ACC112 (cell line): ENCODE results near the gene SH2D4B.

Experiments used
- H2AFZ ChIP-seq: fragments of 200-600 bp; sonication (generic); one replicate; pipeline ENCODE4 v1.6.0; 2017; ENCODE audit warnings: antibody characterized with exemption, low read length; ENCODE audit not compliant: unreplicated experiment
- H3K27ac ChIP-seq: fragments of 200-600 bp; sonication (generic); 2 replicates; pipeline ENCODE4 v1.5.1; 2014; ENCODE audit warnings: low read depth, mild to moderate bottlenecking, antibody characterized with exemption, low read length, moderate library complexity
- H3K27me3 ChIP-seq: fragments of 200-600 bp; sonication (generic); 2 replicates; pipeline ENCODE4 v1.6.1; 2014; ENCODE audit warnings: mild to moderate bottlenecking, antibody characterized with exemption, low read length, moderate library complexity, mixed read lengths; ENCODE audit not compliant: insufficient read depth
- H3K36me3 ChIP-seq: fragments of 200-600 bp; sonication (generic); 2 replicates; pipeline ENCODE4 v1.6.1; 2016; ENCODE audit warnings: mild to moderate bottlenecking, antibody characterized with exemption, low read length, moderate library complexity, mixed read lengths; ENCODE audit not compliant: insufficient read depth
- H3K4me1 ChIP-seq: fragments of 200-600 bp; sonication (generic); one replicate; pipeline ENCODE4 v1.6.1; 2016; ENCODE audit warnings: low read length, mixed read lengths; ENCODE audit not compliant: insufficient read depth, unreplicated experiment, control insufficient read depth
- H3K4me3 ChIP-seq: fragments of 200-600 bp; sonication (generic); 2 replicates; pipeline ENCODE4 v1.5.1; 2014; ENCODE audit warnings: mild to moderate bottlenecking, low read depth, low read length
- H3K79me2 ChIP-seq: fragments of 200-600 bp; sonication (generic); one replicate; pipeline ENCODE4 v1.6.0; 2016; ENCODE audit warnings: low read length; ENCODE audit not compliant: control insufficient read depth, unreplicated experiment, insufficient read depth

The SH2D4B gene

GRCh38 chr10:80646366-80646765 is 108.7 kb downstream of the SH2D4B start:
- no peaks in the 10 kb centered on the region for H3K4me1 ChIP-seq
- no peaks in the 10 kb centered on the region for H3K36me3 ChIP-seq
- no peak overlapping the region for H2AFZ ChIP-seq
- H3K27me3 ChIP-seq: 0 out of 2 replicates have a peak, but pooled peaks cover 1% of the 10 kb centered on the region
- H3K4me3 ChIP-seq: no peak overlapping the region
- no peak overlapping the region for H3K27ac ChIP-seq
- no peaks in the 10 kb centered on the region for H3K79me2 ChIP-seq

GRCh38 chr10:80647173-80647833 is 109.6 kb downstream of the SH2D4B start:
- Histone ChIP-seq H3K27me3 (no peaks in the 10 kb centered on the region), H3K27ac (no peak overlapping the region), H2AFZ (no peak overlapping the region), H3K79me2 (no peaks in the 10 kb centered on the region), H3K4me3 (no peak overlapping the region), H3K36me3 (no peaks in the 10 kb centered on the region), H3K4me1 (no peaks in the 10 kb centered on the region)

GRCh38 chr10:80648106-80648505 is 110.4 kb downstream of the SH2D4B start:
- Histone ChIP-seq H3K27ac (no peak overlapping the region), H3K27me3 (no peaks in the 10 kb centered on the region)

GRCh38 chr10:80649183-80649582 is 111.5 kb downstream of the SH2D4B start:
- Histone ChIP-seq H3K36me3 (no peaks in the 10 kb centered on the region), H3K4me3 (no peak overlapping the region)

More at GRCh38 chr10:80648106-80648505, 110.4 kb downstream of the SH2D4B start:
- Histone ChIP-seq H3K4me3 (no peak overlapping the region), H3K4me1 (no peaks in the 10 kb centered on the region), H2AFZ (no peak overlapping the region), H3K36me3 (no peaks in the 10 kb centered on the region), H3K79me2 (no peaks in the 10 kb centered on the region)

DNA sequence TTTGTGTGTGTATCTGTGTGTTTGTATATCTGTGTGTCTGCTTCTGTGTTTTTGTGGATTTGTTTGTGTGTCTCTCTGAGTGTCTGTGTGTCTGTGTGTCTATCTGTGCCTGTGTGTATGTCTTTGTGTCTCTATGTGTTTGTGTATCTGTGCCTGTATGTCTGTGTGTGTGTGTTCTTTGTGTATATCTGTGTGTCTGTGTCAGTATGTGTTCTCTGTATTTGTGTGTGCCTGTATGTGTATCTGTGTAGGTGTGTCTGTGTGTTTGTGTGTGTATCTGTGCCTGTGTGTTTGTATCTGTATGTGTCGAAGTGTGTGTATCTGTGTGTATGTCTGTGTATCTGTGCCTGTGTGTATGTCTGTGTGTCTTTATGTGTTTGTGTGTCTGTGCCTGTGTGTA is 118.2 kb downstream of the SH2D4B start:
- Histone ChIP-seq H3K36me3 (no peaks in the 10 kb centered on the region), H3K4me1 (no peaks in the 10 kb centered on the region), H3K27ac (no peak overlapping the region), H3K79me2 (no peaks in the 10 kb centered on the region), H3K27me3 (peaks cover 6% of the 10 kb centered on the region; the same call in 1 of the 2 replicates), H2AFZ (no peak overlapping the region), H3K4me3 (no peak overlapping the region)

More at GRCh38 chr10:80649183-80649582, 111.5 kb downstream of the SH2D4B start:
- no peaks in the 10 kb centered on the region for H3K27me3 ChIP-seq
- no peak overlapping the region for H2AFZ ChIP-seq
- no peaks in the 10 kb centered on the region for H3K4me1 ChIP-seq
- no peak overlapping the region for H3K27ac ChIP-seq
- no peaks in the 10 kb centered on the region for H3K79me2 ChIP-seq

GRCh38 chr10:80658068-80658467 is 120.4 kb downstream of the SH2D4B start:
- no peak overlapping the region for H2AFZ ChIP-seq
- H3K27ac ChIP-seq: no peak overlapping the region
- H3K4me1 ChIP-seq: no peaks in the 10 kb centered on the region
- no peaks in the 10 kb centered on the region for H3K36me3 ChIP-seq
- H3K27me3 ChIP-seq: peaks cover 6% of the 10 kb centered on the region; the same call in 1 of the 2 replicates
- no peak overlapping the region for H3K4me3 ChIP-seq
- no peaks in the 10 kb centered on the region for H3K79me2 ChIP-seq

DNA sequence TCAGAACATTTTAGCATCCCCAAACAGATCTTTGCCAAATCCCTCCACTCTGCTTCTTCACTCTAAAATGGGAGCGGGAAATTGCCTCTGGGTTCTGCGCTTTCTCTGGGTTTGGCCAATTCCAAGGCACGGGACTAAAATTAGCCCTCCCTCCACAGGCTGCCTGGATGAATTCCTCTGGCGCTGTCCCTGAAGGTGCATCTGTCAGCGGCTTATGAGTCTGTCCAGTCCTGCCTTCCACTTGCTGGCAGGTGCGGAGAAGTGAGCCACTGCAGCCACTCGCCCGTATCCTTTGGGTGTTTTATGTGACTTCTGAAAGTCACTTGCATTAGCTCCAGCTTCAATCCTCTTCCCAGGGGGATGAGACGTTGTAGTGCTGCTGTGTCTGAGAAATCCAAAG is 121.6 kb downstream of the SH2D4B start:
- Histone ChIP-seq H3K36me3 (no peaks in the 10 kb centered on the region), H3K4me3 (no peak overlapping the region), H3K4me1 (no peaks in the 10 kb centered on the region), H3K27me3 (peaks cover 6% of the 10 kb centered on the region; the same call in 1 of the 2 replicates), H2AFZ (no peak overlapping the region), H3K79me2 (no peaks in the 10 kb centered on the region), H3K27ac (no peak overlapping the region)

- peaks cover 6% of the 10 kb centered on the region; the same call in 1 of the 2 replicates for H3K27me3 ChIP-seq
- H2AFZ ChIP-seq: no peak overlapping the region
- H3K4me1 ChIP-seq: no peaks in the 10 kb centered on the region
- no peak overlapping the region for H3K27ac ChIP-seq
- H3K79me2 ChIP-seq: no peaks in the 10 kb centered on the region
- no peaks in the 10 kb centered on the region for H3K36me3 ChIP-seq
- no peak overlapping the region for H3K4me3 ChIP-seq
These were observed 122.6 kb downstream of the SH2D4B start for GRCh38 chr10:80660266-80660665.

DNA sequence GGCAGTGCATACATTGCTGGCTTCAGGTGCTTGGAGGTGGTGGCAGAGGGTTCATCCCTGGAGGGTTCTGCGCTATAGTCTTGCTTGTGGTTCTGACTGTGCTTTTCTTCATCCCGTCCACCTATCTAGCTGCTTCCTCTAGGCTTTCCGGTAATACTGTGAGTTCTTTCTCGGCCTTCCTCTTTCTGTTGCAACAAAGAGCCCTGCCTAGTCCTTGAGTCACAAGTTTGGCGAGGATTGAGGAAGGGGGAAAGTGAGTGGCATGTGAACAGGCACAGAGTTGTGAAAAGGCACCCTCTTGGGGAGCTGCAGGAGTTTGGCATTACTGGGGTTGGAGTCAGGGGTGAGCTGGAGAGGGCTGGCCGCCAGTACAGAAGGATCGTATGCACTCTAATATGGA is 123.0 kb downstream of the SH2D4B start:
- Histone ChIP-seq H3K4me3 (no peak overlapping the region), H2AFZ (no peak overlapping the region), H3K36me3 (no peaks in the 10 kb centered on the region), H3K27me3 (peaks cover 6% of the 10 kb centered on the region; the same call in 1 of the 2 replicates), H3K27ac (no peak overlapping the region), H3K4me1 (no peaks in the 10 kb centered on the region), H3K79me2 (no peaks in the 10 kb centered on the region)

- peaks cover 6% of the 10 kb centered on the region; the same call in 1 of the 2 replicates for H3K27me3 ChIP-seq
- H3K4me3 ChIP-seq: no peak overlapping the region
- no peaks in the 10 kb centered on the region for H3K79me2 ChIP-seq
- no peak overlapping the region for H3K27ac ChIP-seq
- no peaks in the 10 kb centered on the region for H3K4me1 ChIP-seq
- no peak overlapping the region for H2AFZ ChIP-seq
- no peaks in the 10 kb centered on the region for H3K36me3 ChIP-seq
These were observed 123.8 kb downstream of the SH2D4B start for GRCh38 chr10:80661526-80661925.
